H7 (cell line): Measurements from ENCODE around the gene RBKS. TPM values are rescaled to one million over a fixed set of nuclear protein-coding genes. Genes with fewer than 3 reads are reported as not detected.

Experiments used
- total RNA-seq: library from RNA; depleted of rRNA; stranded (reverse); fragments of >200 nt; shearing (Covaris generic); gene quantifications from 2 replicates; pipeline ENCODE4 v1.2.3, GENCODE V29; 2014; rRNA removed

The RBKS gene
- total RNA-seq, 1 experiment from 2014 or later: 1.7 TPM

Other genes starting within 250 kb of the RBKS start
- 26.6 and 29.3 TPM in 2 replicates for gene SUPT7L, start 226.8 kb downstream of the RBKS start, total RNA-seq
- gene SLC4A1AP, start 226.5 kb downstream of the RBKS start, total RNA-seq: 22.8 and 30.2 TPM in 2 replicates
- 76.5 and 81.9 TPM in 2 replicates for gene MRPL33, start 118.7 kb downstream of the RBKS start, total RNA-seq
- 25.3 TPM in 2 replicates for gene BABAM2, start 342 bp upstream of the RBKS start, total RNA-seq